Naive thymus-derived CD4-positive, alpha-beta T cell (primary cell): ENCODE data around the gene TMEM132D. TPM values are rescaled to one million over a fixed set of nuclear protein-coding genes. Genes with fewer than 3 reads are reported as not detected.

ENCODE experiments used
- ATAC-seq: fragments of 150-1000 bp; cut with Tn5 transposase; 2 replicates; pipeline ENCODE4 v1.10.0; 2021; ENCODE audit warnings: mild to moderate bottlenecking, moderate library complexity
- CTCF ChIA-PET: fragments of 350-600 bp; sonication (Branson Sonifier 250); formaldehyde crosslinking; loops from one replicate; lab custom pipeline; 2021; ENCODE audit warnings: antibody characterized with exemption; lab: Charles Lee
- POLR2A ChIA-PET: fragments of 350-600 bp; sonication (Branson Sonifier 250); formaldehyde crosslinking; loops from one replicate; lab custom pipeline; 2021; ENCODE audit warnings: antibody characterized with exemption, inconsistent platforms; lab: Charles Lee
- DNase-seq, 9 donors: peaks; one replicate each; pipeline versions ENCODE4 v3.0.0 to v3.0.0-alpha.2; 2020 to 2022; ENCODE audit warnings: mixed read lengths in 1 of 9
- H3K27ac ChIP-seq: one replicate; pipeline ENCODE4 v1.7.0; 2013; ENCODE audit warnings: mild to moderate bottlenecking, low read depth, low read length, moderate library complexity
- H3K27me3 ChIP-seq, 2 donors: one replicate each; pipeline ENCODE4 v1.7.0; 2013; ENCODE audit warnings: low read length in 2 of 2, mild to moderate bottlenecking in 2 of 2, moderate library complexity in 2 of 2; ENCODE audit not compliant: control insufficient read depth in 2 of 2, insufficient read depth in 2 of 2
- H3K36me3 ChIP-seq, 3 experiments: 1 replicate in 2 of 3; 2 replicates in 1 of 3; pipeline ENCODE4 v1.7.0; 2013; ENCODE audit warnings: low read length in 3 of 3, mild to moderate bottlenecking in 3 of 3, moderate library complexity in 1 of 3; ENCODE audit not compliant: insufficient read depth in 3 of 3, control insufficient read depth in 2 of 3
- H3K4me1 ChIP-seq, 2 donors: one replicate each; pipeline ENCODE4 v1.7.0; 2013; ENCODE audit warnings: low read length in 2 of 2, mild to moderate bottlenecking in 2 of 2, moderate library complexity in 1 of 2; ENCODE audit not compliant: control insufficient read depth in 2 of 2, insufficient read depth in 2 of 2
- H3K4me3 ChIP-seq: 2 replicates; pipeline ENCODE4 v1.7.0; 2013; ENCODE audit warnings: mild to moderate bottlenecking, low read length
- H3K9me3 ChIP-seq, 3 experiments: 1 replicate in 2 of 3; 2 replicates in 1 of 3; pipeline ENCODE4 v1.7.0; 2013; ENCODE audit warnings: low read length in 3 of 3; ENCODE audit not compliant: control insufficient read depth in 2 of 3
- H3K27ac Mint-ChIP-seq, 9 donors: one replicate each; pipeline ENCODE4 v1.8.0; 2020 to 2022; ENCODE audit warnings: mixed read lengths in 9 of 9, mild to moderate bottlenecking in 8 of 9, moderate library complexity in 5 of 9, inconsistent platforms in 2 of 9
- H3K27me3 Mint-ChIP-seq, 5 donors: one replicate each; pipeline ENCODE4 v1.8.0; 2021 to 2022; ENCODE audit warnings: mixed read lengths in 5 of 5, mild to moderate bottlenecking in 1 of 5
- H3K36me3 Mint-ChIP-seq, 5 donors: one replicate each; pipeline ENCODE4 v1.8.0; 2020 to 2022; ENCODE audit warnings: mixed read lengths in 5 of 5, mild to moderate bottlenecking in 3 of 5, inconsistent platforms in 1 of 5
- H3K4me1 Mint-ChIP-seq, 7 donors: one replicate each; pipeline ENCODE4 v1.8.0; 2020 to 2022; ENCODE audit warnings: mixed read lengths in 7 of 7, mild to moderate bottlenecking in 3 of 7, inconsistent platforms in 1 of 7
- H3K4me3 Mint-ChIP-seq, 10 donors: one replicate each; pipeline ENCODE4 v1.8.0; 2020 to 2022; ENCODE audit warnings: mild to moderate bottlenecking in 10 of 10, mixed read lengths in 10 of 10, moderate library complexity in 6 of 10, inconsistent platforms in 2 of 10
- H3K9me3 Mint-ChIP-seq, 11 donors: one replicate each; pipeline ENCODE4 v1.8.0; 2020 to 2022; ENCODE audit warnings: mixed read lengths in 11 of 11, mild to moderate bottlenecking in 4 of 11, inconsistent platforms in 1 of 11, moderate library complexity in 1 of 11
- intact Hi-C, 2 donors: fragments of 100-400 bp; cut with micrococcal nuclease; formaldehyde crosslinking; loops; one replicate each; pipeline ENCODE4 v1.15.1; 2023
- polyA plus RNA-seq, 2 donors: library from polyadenylated mRNA; unstranded; fragments of 300-500 nt; fragmentation: Illumina TruSeq; gene quantifications; one replicate each; pipeline ENCODE4 v1.2.3, GENCODE V29; 2021
- total RNA-seq, 6 experiments: library from RNA in 5 of 6; stranded (reverse) in 5 of 6; gene quantifications; 1 replicate in 5 of 6; 2 replicates in 1 of 6; pipeline ENCODE4 v1.2.3 and lab custom pipeline; 2021 to 2026

Gene TMEM132D
- total and polyA plus RNA-seq, 7 experiments from 2014 or later, result not detected

GRCh38 chr12:129571901-129572494, 331.8 kb downstream of the TMEM132D start:
- no peaks in the 10 kb centered on the region for H3K27me3 Mint-ChIP-seq
- DNase-seq (no peak), ATAC-seq (no peak)
- Histone ChIP-seq H3K4me1 (no peaks in the 10 kb centered on the region), H3K36me3 (no peaks in the 10 kb centered on the region), H3K4me3 (no peak overlapping the region), H3K27ac (no peak overlapping the region), H3K9me3 (no peaks in the 10 kb centered on the region), H3K27me3 (no peaks in the 10 kb centered on the region)
- H3K4me1 Mint-ChIP-seq, result no peaks in the 10 kb centered on the region
- POLR2A ChIA-PET, result no interaction called here
- no peaks in the 10 kb centered on the region for H3K36me3 Mint-ChIP-seq
- H3K9me3 Mint-ChIP-seq, result peaks cover 0 to 8% (median 0%) of the 10 kb centered on the region in 11 donors
- no peak overlapping the region for H3K27ac Mint-ChIP-seq
- CTCF ChIA-PET, result no interaction called here
- no peak overlapping the region for H3K4me3 Mint-ChIP-seq
- intact Hi-C loops, result no loop called here

- Histone ChIP-seq H3K4me1 (no peaks in the 10 kb centered on the region), H3K4me3 (no peak overlapping the region), H3K9me3 (no peaks in the 10 kb centered on the region), H3K36me3 (no peaks in the 10 kb centered on the region), H3K27ac (no peak overlapping the region), H3K27me3 (no peaks in the 10 kb centered on the region)
- no peaks in the 10 kb centered on the region for H3K4me1 Mint-ChIP-seq
- no peaks in the 10 kb centered on the region for H3K27me3 Mint-ChIP-seq
- ChIA-PET POLR2A (no interaction called here), CTCF (no interaction called here)
- intact Hi-C loops, result no loop called here
- DNase-seq (no peak), ATAC-seq (no peak)
- no peaks in the 10 kb centered on the region for H3K36me3 Mint-ChIP-seq
- no peak overlapping the region for H3K4me3 Mint-ChIP-seq
- no peak overlapping the region for H3K27ac Mint-ChIP-seq
- H3K9me3 Mint-ChIP-seq, result peaks cover 0 to 8% (median 1%) of the 10 kb centered on the region in 11 donors
Measured at GRCh38 chr12:129570796-129571400, 332.9 kb downstream of the TMEM132D start.

- Mint-ChIP-seq H3K9me3 (peaks cover 0 to 9% (median 2%) of the 10 kb centered on the region in 11 donors), H3K36me3 (no peaks in the 10 kb centered on the region), H3K4me3 (no peak overlapping the region), H3K27ac (no peak overlapping the region), H3K4me1 (peaks cover 0 to 5% (median 0%) of the 10 kb centered on the region in 7 donors), H3K27me3 (peaks cover 0 to 5% (median 0%) of the 10 kb centered on the region in 5 donors)
- H3K27me3 ChIP-seq, result no peaks in the 10 kb centered on the region
- H3K27ac ChIP-seq, result no peak overlapping the region
- intact Hi-C loops, result no loop called here
- no peaks in the 10 kb centered on the region for H3K9me3 ChIP-seq
- ATAC-seq (no peak), DNase-seq (no peak)
- ChIA-PET POLR2A (no interaction called here), CTCF (no interaction called here)
- no peaks in the 10 kb centered on the region for H3K4me1 ChIP-seq
- no peaks in the 10 kb centered on the region for H3K36me3 ChIP-seq
- H3K4me3 ChIP-seq, result no peak overlapping the region
Measured at GRCh38 chr12:129566800-129567199, 337.0 kb downstream of the TMEM132D start.

GRCh38 chr12:129564768-129565167, 339.1 kb downstream of the TMEM132D start:
- no peak overlapping the region for H3K27ac Mint-ChIP-seq
- Histone ChIP-seq H3K27ac (no peak overlapping the region), H3K36me3 (no peaks in the 10 kb centered on the region), H3K4me1 (no peaks in the 10 kb centered on the region), H3K9me3 (no peaks in the 10 kb centered on the region), H3K4me3 (no peak overlapping the region), H3K27me3 (no peaks in the 10 kb centered on the region)
- DNase-seq (no peak), ATAC-seq (no peak)
- ChIA-PET CTCF (no interaction called here), POLR2A (no interaction called here)
- peaks cover 0 to 8% (median 1%) of the 10 kb centered on the region in 11 donors for H3K9me3 Mint-ChIP-seq
- no peaks in the 10 kb centered on the region for H3K36me3 Mint-ChIP-seq
- intact Hi-C loops, result no loop called here
- H3K4me1 Mint-ChIP-seq, result peaks cover 0 to 5% (median 0%) of the 10 kb centered on the region in 7 donors
- no peak overlapping the region for H3K4me3 Mint-ChIP-seq
- peaks cover 0 to 5% (median 0%) of the 10 kb centered on the region in 5 donors for H3K27me3 Mint-ChIP-seq

- Mint-ChIP-seq H3K27ac (no peak overlapping the region), H3K36me3 (no peaks in the 10 kb centered on the region), H3K27me3 (peaks cover 0 to 5% (median 0%) of the 10 kb centered on the region in 5 donors), H3K9me3 (peaks cover 0 to 8% (median 2%) of the 10 kb centered on the region in 11 donors), H3K4me3 (no peak overlapping the region), H3K4me1 (peaks cover 0 to 5% (median 0%) of the 10 kb centered on the region in 7 donors)
- ChIA-PET POLR2A (no interaction called here), CTCF (no interaction called here)
- H3K4me3 ChIP-seq, result no peak overlapping the region
- no peaks in the 10 kb centered on the region for H3K27me3 ChIP-seq
- H3K9me3 ChIP-seq, result no peaks in the 10 kb centered on the region
- no peak for DNase-seq
- no peak for ATAC-seq
- H3K4me1 ChIP-seq, result no peaks in the 10 kb centered on the region
- H3K27ac ChIP-seq, result no peak overlapping the region
- H3K36me3 ChIP-seq, result no peaks in the 10 kb centered on the region
- intact Hi-C loops, result no loop called here
Measured at GRCh38 chr12:129563266-129563665, 340.6 kb downstream of the TMEM132D start.

GRCh38 chr12:129561304-129561703, 342.5 kb downstream of the TMEM132D start:
- intact Hi-C loops, result no loop called here
- H3K4me3 Mint-ChIP-seq, result no peak overlapping the region
- Histone ChIP-seq H3K27me3 (no peaks in the 10 kb centered on the region), H3K36me3 (no peaks in the 10 kb centered on the region), H3K4me3 (no peak overlapping the region), H3K4me1 (no peaks in the 10 kb centered on the region), H3K9me3 (no peaks in the 10 kb centered on the region), H3K27ac (no peak overlapping the region)
- DNase-seq (no peak), ATAC-seq (no peak)
- no peak overlapping the region for H3K27ac Mint-ChIP-seq
- POLR2A ChIA-PET, result no interaction called here
- peaks cover 0 to 5% (median 0%) of the 10 kb centered on the region in 5 donors for H3K27me3 Mint-ChIP-seq
- CTCF ChIA-PET, result no interaction called here
- H3K9me3 Mint-ChIP-seq, result peaks cover 0 to 8% (median 2%) of the 10 kb centered on the region in 11 donors
- H3K4me1 Mint-ChIP-seq, result peaks cover 0 to 5% (median 0%) of the 10 kb centered on the region in 7 donors
- H3K36me3 Mint-ChIP-seq, result no peaks in the 10 kb centered on the region

GRCh38 chr12:129559776-129560175, 344.0 kb downstream of the TMEM132D start:
- H3K27ac ChIP-seq, result no peak overlapping the region
- CTCF ChIA-PET, result no interaction called here
- POLR2A ChIA-PET, result no interaction called here
- H3K9me3 Mint-ChIP-seq, result peaks cover 0 to 10% (median 4%) of the 10 kb centered on the region in 11 donors
- no peaks in the 10 kb centered on the region for H3K9me3 ChIP-seq
- DNase-seq (no peak), ATAC-seq (no peak)
- no peak overlapping the region for H3K27ac Mint-ChIP-seq
- no peaks in the 10 kb centered on the region for H3K36me3 ChIP-seq
- no peak overlapping the region for H3K4me3 ChIP-seq
- peaks cover 0 to 2% (median 0%) of the 10 kb centered on the region in 7 donors for H3K4me1 Mint-ChIP-seq
- H3K36me3 Mint-ChIP-seq, result no peaks in the 10 kb centered on the region
- no peak overlapping the region for H3K4me3 Mint-ChIP-seq
- H3K27me3 Mint-ChIP-seq, result peaks cover 0 to 5% (median 0%) of the 10 kb centered on the region in 5 donors
- H3K4me1 ChIP-seq, result no peaks in the 10 kb centered on the region
- no peaks in the 10 kb centered on the region for H3K27me3 ChIP-seq
- intact Hi-C loops, result no loop called here
